SK-N-SH (cell line): Measurements from ENCODE around the gene IRAK2. TPM values are rescaled to one million over a fixed set of nuclear protein-coding genes. Genes with fewer than 3 reads are reported as not detected.

Source experiments
- CTCF ChIA-PET: fragments of 300-600, 350-600 bp; formaldehyde crosslinking; extraction: SDS; loops from one replicate; lab custom pipeline; 2021; lab: Yijun Ruan, JAX
- POLR2A ChIA-PET: fragments of 350-600 bp; sonication (Branson Sonifier 250); formaldehyde crosslinking; extraction: SDS; loops from one replicate; lab custom pipeline; 2020; ENCODE audit warnings: antibody characterized with exemption, inconsistent platforms; lab: Yijun Ruan, JAX
- DNase-seq: peaks from one replicate; pipeline ENCODE4 v3.0.0; 2012
- H2AFZ ChIP-seq: fragments of 200-600 bp; sonication (generic); 2 replicates; pipeline ENCODE4 v1.8.1; 2016; ENCODE audit warnings: antibody characterized with exemption, mild to moderate bottlenecking, low read depth
- H3F3A ChIP-seq: fragments of 200-600 bp; sonication (generic); replicated peaks from 2 replicates; pipeline ENCODE3; 2016; ENCODE audit warnings: antibody characterized with exemption, mild to moderate bottlenecking; ENCODE audit not compliant: insufficient read depth
- H3K27ac ChIP-seq, 2 experiments: fragments of 200-500 bp in 1 of 2; fragments of 200-600 bp in 1 of 2; sonication (Bioruptor generic) in 1 of 2; sonication (generic), shearing (Covaris generic) in 1 of 2; 2 replicates each; pipeline versions ENCODE4 v1.5.1 to v1.6.1; 2014 to 2016; ENCODE audit warnings: low read depth in 2 of 2, inconsistent platforms in 1 of 2, low read length in 1 of 2, mild to moderate bottlenecking in 1 of 2, mixed read lengths in 1 of 2
- H3K27me3 ChIP-seq: fragments of 200-600 bp; sonication (generic), shearing (Covaris generic); 2 replicates; pipeline ENCODE4 v1.6.1; 2016; ENCODE audit warnings: mixed run types; ENCODE audit not compliant: insufficient read depth
- H3K36me3 ChIP-seq, 2 experiments: fragments of 200-500 bp in 1 of 2; fragments of 200-600 bp in 1 of 2; sonication (Bioruptor generic) in 1 of 2; sonication (generic) in 1 of 2; replicated peaks in 1 of 2; 2 replicates each; pipeline versions ENCODE3 to v1.5.1; 2014 to 2016; ENCODE audit warnings: low read length in 1 of 2, mild to moderate bottlenecking in 1 of 2; ENCODE audit not compliant: insufficient read depth in 2 of 2, control insufficient read depth in 1 of 2
- H3K4me1 ChIP-seq, 2 experiments: fragments of 200-500 bp in 1 of 2; fragments of 200-600 bp in 1 of 2; sonication (Bioruptor generic) in 1 of 2; sonication (generic), shearing (Covaris generic) in 1 of 2; 2 replicates each; pipeline versions ENCODE4 v1.5.1 to v1.6.1; 2014 to 2016; ENCODE audit warnings: low read depth in 1 of 2, low read length in 1 of 2, mixed run types in 1 of 2; ENCODE audit not compliant: insufficient read depth in 2 of 2, control insufficient read depth in 1 of 2
- H3K4me2 ChIP-seq: fragments of 200-600 bp; sonication (generic), shearing (Covaris generic); 2 replicates; pipeline ENCODE4 v1.6.1; 2017; ENCODE audit warnings: mixed run types
- H3K4me3 ChIP-seq, 2 experiments: fragments of 200-500 bp in 1 of 2; fragments of 200-600 bp in 1 of 2; sonication (Bioruptor generic) in 1 of 2; sonication (generic), shearing (Covaris generic) in 1 of 2; 2 replicates each; pipeline versions ENCODE4 v1.5.1 to v1.8.1; 2014 to 2016; ENCODE audit warnings: low read depth in 2 of 2, inconsistent platforms in 1 of 2, low read length in 1 of 2, mild to moderate bottlenecking in 1 of 2, mixed read lengths in 1 of 2, moderate library complexity in 1 of 2
- H3K79me2 ChIP-seq: fragments of 200-600 bp; sonication (generic); 2 replicates; pipeline ENCODE4 v1.8.1; 2017; ENCODE audit warnings: mild to moderate bottlenecking; ENCODE audit not compliant: insufficient read depth
- H3K9ac ChIP-seq: fragments of 200-600 bp; sonication (generic); 2 replicates; pipeline ENCODE4 v1.6.1; 2017; ENCODE audit warnings: mixed run types
- H3K9me2 ChIP-seq: fragments of 200-600 bp; sonication (generic); 2 replicates; pipeline ENCODE4 v1.6.1; 2017; ENCODE audit warnings: mixed run types
- H3K9me3 ChIP-seq: fragments of 200-600 bp; sonication (generic); 2 replicates; pipeline ENCODE4 v1.6.1; 2017; ENCODE audit warnings: mixed run types, mild to moderate bottlenecking, moderate library complexity
- H4K20me1 ChIP-seq: fragments of 200-600 bp; sonication (generic); 2 replicates; pipeline ENCODE4 v1.6.1; 2017; ENCODE audit warnings: mild to moderate bottlenecking, mixed run types; ENCODE audit not compliant: insufficient read depth
- EP300 ChIP-seq, 2 experiments: IDR thresholded peaks; 2 replicates each; pipeline versions ENCODE4 v1.4.0 to v1.6.1; 2012; ENCODE audit warnings: borderline replicate concordance in 1 of 2, low read depth in 1 of 2, low read length in 1 of 2
- EZH2phosphoT487 ChIP-seq: fragments of 200-600 bp; sonication (generic); IDR thresholded peaks from 2 replicates; pipeline ENCODE4 v1.6.1; 2017; ENCODE audit warnings: low read depth, mixed run types, mild to moderate bottlenecking, antibody characterized with exemption, moderate library complexity, borderline replicate concordance
- FOXJ3 ChIP-seq: sonication (generic); formaldehyde crosslinking; IDR thresholded peaks from 2 replicates; pipeline ENCODE4 v1.5.1; 2020; ENCODE audit warnings: mild to moderate bottlenecking, missing genetic modification reagents
- GABPA ChIP-seq: IDR thresholded peaks from 2 replicates; pipeline ENCODE4 v1.4.0; 2012; ENCODE audit warnings: low read depth, mild to moderate bottlenecking
- MEF2A ChIP-seq: IDR thresholded peaks from 2 replicates; pipeline ENCODE4 v1.4.0; 2012; ENCODE audit warnings: low read depth, borderline replicate concordance
- MXI1 ChIP-seq: IDR thresholded peaks from 2 replicates; pipeline ENCODE4 v1.6.1; 2012; ENCODE audit warnings: mild to moderate bottlenecking, low read depth, low read length, improper control_type of control experiment
- NFIC ChIP-seq: IDR thresholded peaks from 2 replicates; pipeline ENCODE4 v1.4.0; 2012; ENCODE audit warnings: borderline replicate concordance
- NRF1 ChIP-seq: IDR thresholded peaks from 2 replicates; pipeline ENCODE4 v1.6.1; 2012; ENCODE audit warnings: low read depth, mild to moderate bottlenecking, low read length
- POLR2AphosphoS5 ChIP-seq: IDR thresholded peaks from 2 replicates; pipeline ENCODE4 v1.6.1; 2012; ENCODE audit warnings: low read depth, low read length
- RCOR1 ChIP-seq: fragments of 150-350 bp; IDR thresholded peaks from 2 replicates; pipeline ENCODE4 v1.6.1; 2017; ENCODE audit warnings: antibody characterized with exemption, low read length
- RXRA ChIP-seq: IDR thresholded peaks from 2 replicates; pipeline ENCODE4 v1.4.0; 2012; ENCODE audit warnings: low read depth, mild to moderate bottlenecking, borderline replicate concordance
- SIN3A ChIP-seq: IDR thresholded peaks from 2 replicates; pipeline ENCODE4 v1.6.1; 2012; ENCODE audit warnings: low read depth, mild to moderate bottlenecking, low read length, moderate library complexity, borderline replicate concordance
- SMC3 ChIP-seq: IDR thresholded peaks from 2 replicates; pipeline ENCODE4 v1.6.1; 2012; ENCODE audit warnings: low read depth, low read length, improper control_type of control experiment
- TAF1 ChIP-seq: IDR thresholded peaks from 2 replicates; pipeline ENCODE4 v1.6.1; 2012; ENCODE audit warnings: low read depth, mild to moderate bottlenecking, low read length, moderate library complexity, borderline replicate concordance
- TCF12 ChIP-seq: IDR thresholded peaks from 2 replicates; pipeline ENCODE4 v1.4.0; 2012
- YY1 ChIP-seq: IDR thresholded peaks from 2 replicates; pipeline ENCODE4 v1.4.0; 2012; ENCODE audit warnings: low read depth, mild to moderate bottlenecking
- WGBS: methylation state at CpG from one replicate; pipeline ENCODE4 v1.1.6; 2017; ENCODE audit warnings: low lambda C conversion rate; 5-methylcytosine and 5-hydroxymethylcytosine counted together
- polyA plus RNA-seq, 3 experiments: library from polyadenylated mRNA; depleted of rRNA; stranded (reverse); fragments of >200 nt; gene quantifications; 2 replicates each; pipeline ENCODE4 v1.2.3, GENCODE V29; 2012
- TF ChIP-seq, protein P1 (sequence below): IDR thresholded peaks from 2 replicates; pipeline ENCODE4 v1.4.0; 2012; ENCODE audit warnings: low read depth, borderline replicate concordance

Gene IRAK2
- polyA plus RNA-seq, 1 of the 3 experiments (the other 2 are of a cell fraction) = 7.7 TPM

- Histone ChIP-seq H3F3A (no peaks in the 10 kb centered on the region), H3K9ac (peak overlapping the region; percentile 75), H3K27ac (peak overlapping the region; percentile 67 to 88; a peak in 3 of 4 replicates), H4K20me1 (peaks cover 34% of the 10 kb centered on the region), H3K9me2 (no peaks in the 10 kb centered on the region), H3K4me3 (peak overlapping the region; percentile 72 to 73), H2AFZ (peak overlapping the region; percentile 87), H3K36me3 (peaks cover 3 to 13% of the 10 kb centered on the region in 2 experiments), H3K27me3 (no peaks in the 10 kb centered on the region), H3K9me3 (no peaks in the 10 kb centered on the region), H3K4me1 (peaks cover 7 to 10% of the 10 kb centered on the region in 2 experiments; a peak in 3 of 4 replicates), H3K79me2 (peaks cover 56% of the 10 kb centered on the region), H3K4me2 (peak overlapping the region; percentile 80)
- 0% methylated on average over 10 of the region's 10 CpGs for WGBS
- TF ChIP-seq MXI1 = no peak
- no peak for TF ChIP-seq TAF1
- no peak for TF ChIP-seq YY1
- TF ChIP-seq MEF2A = no peak
- TF ChIP-seq EZH2phosphoT487 = no peak
- no peak for DNase-seq
- POLR2A ChIA-PET = interaction anchor here (0.6 to 1.2 kb wide), 3 partner anchors 10 to 148 kb away, joined by 3 read pairs; no protein-coding TSS in a partner anchor
- CTCF ChIA-PET = interaction anchor here (0.6 to 1.1 kb wide), 2 partner anchors 13 to 45 kb away, joined by 3 read pairs; no protein-coding TSS in a partner anchor
These were observed 48.6 kb upstream of the IRAK2 start for GRCh38 chr3:10116138-10116460.

GRCh38 chr3:10116928-10117327 lies 47.8 kb upstream of the IRAK2 start:
- H3K9me2 ChIP-seq = no peaks in the 10 kb centered on the region
- CTCF ChIA-PET = interaction anchor here (0.8 kb wide), 1 partner anchor 13 kb away, joined by 3 read pairs; no protein-coding TSS in a partner anchor
- H3K27me3 ChIP-seq = no peaks in the 10 kb centered on the region
- peaks cover 3 to 18% of the 10 kb centered on the region in 2 experiments for H3K36me3 ChIP-seq
- POLR2A ChIA-PET = interaction anchor here (0.6 to 1.2 kb wide), 3 partner anchors 13 to 147 kb away, joined by 3 to 5 read pairs (median 3); partner anchors contain the start of gene VHL
- H2AFZ ChIP-seq = no peak overlapping the region
- H3K9me3 ChIP-seq = no peaks in the 10 kb centered on the region
- H3K9ac ChIP-seq = no peak overlapping the region
- peak overlapping the region; percentile 72 to 73; a peak in 3 of 4 replicates for H3K4me3 ChIP-seq
- no peak overlapping the region for H3K27ac ChIP-seq
- H4K20me1 ChIP-seq = peaks cover 38% of the 10 kb centered on the region
- no peaks in the 10 kb centered on the region for H3F3A ChIP-seq
- DNase-seq = no peak
- WGBS = 75% methylated on average over 4 of the region's 4 CpGs
- TF ChIP-seq NRF1 (no peak), FOXJ3 (CRISPR knock-in tag) (no peak), RCOR1 (no peak), SIN3A (no peak), YY1 (no peak), SMC3 (no peak), EP300 (IDR thresholded peaks at IDR 0.05; ENCODE audit: borderline replicate concordance in 1 of 2, low read depth in 1 of 2, low read length in 1 of 2) (no peak), NFIC (no peak)
- TF ChIP-seq, all 33 proteins: peak for 0
- Histone ChIP-seq H3K4me2 (peak overlapping the region; percentile 80), H3K4me1 (peaks cover 7 to 10% of the 10 kb centered on the region in 2 experiments; a peak in 3 of 4 replicates), H3K79me2 (peaks cover 64% of the 10 kb centered on the region)

DNA sequence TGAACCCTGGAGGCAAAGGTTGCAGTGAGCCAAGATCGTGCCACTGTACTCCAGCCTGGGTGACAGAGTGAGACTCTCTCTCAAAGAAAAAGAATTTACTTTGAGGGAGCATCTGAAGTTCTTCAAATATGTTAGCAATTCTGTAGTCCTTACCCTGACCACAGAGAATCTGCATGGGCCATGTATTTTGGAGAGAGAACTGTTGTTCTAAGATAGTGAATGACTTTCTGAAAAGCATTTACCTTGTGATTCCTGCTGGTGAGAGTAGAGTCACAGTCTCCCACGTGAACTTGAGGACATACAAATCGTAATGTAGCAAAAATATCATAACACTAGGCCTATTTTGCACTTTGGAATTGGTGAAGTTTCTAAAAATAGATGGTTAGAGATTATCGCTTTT lies 45.3 kb upstream of the IRAK2 start:
- Histone ChIP-seq H3F3A (no peaks in the 10 kb centered on the region), H3K4me1 (peaks cover 7 to 10% of the 10 kb centered on the region in 2 experiments; a peak in 3 of 4 replicates), H2AFZ (no peak overlapping the region), H3K36me3 (peaks cover 3 to 23% of the 10 kb centered on the region in 2 experiments), H3K9me3 (no peaks in the 10 kb centered on the region), H3K79me2 (peaks cover 87% of the 10 kb centered on the region), H3K27ac (no peak overlapping the region), H3K9ac (no peak overlapping the region), H3K27me3 (no peaks in the 10 kb centered on the region), H3K4me3 (no peak overlapping the region), H3K4me2 (no peak overlapping the region), H4K20me1 (peaks cover 46% of the 10 kb centered on the region), H3K9me2 (no peaks in the 10 kb centered on the region)
- TF ChIP-seq TCF12 (no peak), POLR2AphosphoS5 (no peak), YY1 (no peak), RXRA (no peak), GABPA (no peak), MXI1 (no peak), NRF1 (no peak)
- TF ChIP-seq, protein P1, sequence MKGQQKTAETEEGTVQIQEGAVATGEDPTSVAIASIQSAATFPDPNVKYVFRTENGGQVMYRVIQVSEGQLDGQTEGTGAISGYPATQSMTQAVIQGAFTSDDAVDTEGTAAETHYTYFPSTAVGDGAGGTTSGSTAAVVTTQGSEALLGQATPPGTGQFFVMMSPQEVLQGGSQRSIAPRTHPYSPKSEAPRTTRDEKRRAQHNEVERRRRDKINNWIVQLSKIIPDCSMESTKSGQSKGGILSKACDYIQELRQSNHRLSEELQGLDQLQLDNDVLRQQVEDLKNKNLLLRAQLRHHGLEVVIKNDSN = no peak
- DNase-seq = no peak
- 97% methylated on average over 4 of the region's 4 CpGs for WGBS
- ChIA-PET POLR2A (no interaction called here), CTCF (no interaction called here)
